Body of pancreas (tissue), 4 donors: Measurements from ENCODE around the gene UBN2.

Experiments used
- POLR2A ChIP-seq, 3 donors: fragments of 450-650 bp; IDR thresholded peaks; one replicate each; pipeline ENCODE4 v1.6.1; 2016; ENCODE audit warnings: antibody characterized with exemption in 3 of 3, mild to moderate bottlenecking in 2 of 3
- TF ChIP-seq, protein P1 (sequence below), 7 experiments: fragments of 450-650 bp in 4 of 7; fragments of 200-600 bp in 3 of 7; sonication (generic) in 3 of 7; IDR thresholded peaks; one replicate each; pipeline ENCODE4 v1.5.1; 2016 to 2019; ENCODE audit warnings: antibody characterized with exemption in 7 of 7

DNA sequence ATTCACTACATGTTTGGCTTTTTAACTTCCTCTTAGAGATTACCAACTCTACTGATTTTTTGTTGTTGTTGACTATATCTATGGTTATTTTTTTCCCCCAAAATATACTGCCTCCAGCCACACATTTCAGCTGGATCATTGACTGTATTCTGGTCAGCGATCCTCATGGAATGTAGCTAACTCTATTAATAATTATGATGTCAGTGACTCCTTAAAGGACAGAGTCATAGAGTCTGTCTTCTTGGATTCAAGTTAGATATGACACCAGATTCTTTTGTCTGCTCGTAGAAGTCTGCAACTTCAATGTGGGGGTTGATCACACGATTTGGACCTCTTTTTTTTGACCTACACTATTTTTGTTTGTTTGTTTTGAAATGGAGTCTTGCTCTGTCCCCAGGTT is 33.2 kb downstream of the UBN2 start:
- TF ChIP-seq, protein P1, sequence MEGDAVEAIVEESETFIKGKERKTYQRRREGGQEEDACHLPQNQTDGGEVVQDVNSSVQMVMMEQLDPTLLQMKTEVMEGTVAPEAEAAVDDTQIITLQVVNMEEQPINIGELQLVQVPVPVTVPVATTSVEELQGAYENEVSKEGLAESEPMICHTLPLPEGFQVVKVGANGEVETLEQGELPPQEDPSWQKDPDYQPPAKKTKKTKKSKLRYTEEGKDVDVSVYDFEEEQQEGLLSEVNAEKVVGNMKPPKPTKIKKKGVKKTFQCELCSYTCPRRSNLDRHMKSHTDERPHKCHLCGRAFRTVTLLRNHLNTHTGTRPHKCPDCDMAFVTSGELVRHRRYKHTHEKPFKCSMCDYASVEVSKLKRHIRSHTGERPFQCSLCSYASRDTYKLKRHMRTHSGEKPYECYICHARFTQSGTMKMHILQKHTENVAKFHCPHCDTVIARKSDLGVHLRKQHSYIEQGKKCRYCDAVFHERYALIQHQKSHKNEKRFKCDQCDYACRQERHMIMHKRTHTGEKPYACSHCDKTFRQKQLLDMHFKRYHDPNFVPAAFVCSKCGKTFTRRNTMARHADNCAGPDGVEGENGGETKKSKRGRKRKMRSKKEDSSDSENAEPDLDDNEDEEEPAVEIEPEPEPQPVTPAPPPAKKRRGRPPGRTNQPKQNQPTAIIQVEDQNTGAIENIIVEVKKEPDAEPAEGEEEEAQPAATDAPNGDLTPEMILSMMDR (IDR thresholded peaks at IDR 0.05): no peak
- TF ChIP-seq POLR2A (IDR thresholded peaks at IDR 0.05): no peak
